Central memory CD4-positive, alpha-beta T cell (primary cell): Measurements from ENCODE around the gene MORN3.
"Not testable (repeated sequence)": the region's sequence is repeated elsewhere in the genome, so short reads cannot be mapped to it uniquely, and the experiment has no call there.

Experiments
- DNase-seq: peaks from one replicate; pipeline ENCODE4 v3.0.0; 2022

MORN3 gene

DNA sequence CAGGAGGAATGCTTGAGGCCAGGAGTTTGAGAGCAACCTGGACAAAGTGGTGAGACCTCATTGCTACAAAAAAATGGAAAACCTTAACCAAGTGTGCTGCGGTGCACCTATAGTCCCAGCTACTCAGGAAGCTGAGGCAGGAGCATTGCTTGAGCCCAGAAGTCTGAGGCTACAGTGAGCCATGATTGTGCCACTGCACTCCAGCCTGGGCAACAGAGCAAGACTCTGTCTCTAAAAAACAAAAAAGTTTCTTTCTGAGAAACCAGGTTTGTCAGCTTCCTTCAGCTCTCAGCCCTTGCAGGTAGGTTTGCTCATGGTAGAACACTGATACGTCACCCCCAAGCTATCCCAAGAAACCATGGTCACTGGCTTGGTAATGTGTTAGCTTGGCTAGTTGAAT lies 20.0 kb upstream of the MORN3 start:
- no peak for DNase-seq

DNA sequence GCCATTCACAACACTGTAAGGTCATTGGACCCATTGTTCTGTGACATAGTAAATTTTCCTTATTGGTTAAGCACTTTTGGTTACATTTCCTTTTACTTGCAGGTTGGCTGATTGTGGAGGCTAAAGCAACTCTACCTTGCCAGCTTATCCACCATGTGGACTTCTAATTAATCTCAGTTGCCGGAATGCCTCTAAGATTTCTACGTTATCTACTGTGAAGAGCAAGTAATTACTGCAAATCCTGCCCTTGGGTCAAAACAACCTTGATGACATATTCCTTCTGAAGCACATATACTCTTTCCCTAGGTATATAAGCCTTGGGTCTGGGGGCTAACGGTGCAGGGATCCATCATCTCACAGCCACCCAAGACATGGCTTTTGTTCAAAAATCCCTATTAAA lies 19.5 kb upstream of the MORN3 start:
- no peak for DNase-seq

DNA sequence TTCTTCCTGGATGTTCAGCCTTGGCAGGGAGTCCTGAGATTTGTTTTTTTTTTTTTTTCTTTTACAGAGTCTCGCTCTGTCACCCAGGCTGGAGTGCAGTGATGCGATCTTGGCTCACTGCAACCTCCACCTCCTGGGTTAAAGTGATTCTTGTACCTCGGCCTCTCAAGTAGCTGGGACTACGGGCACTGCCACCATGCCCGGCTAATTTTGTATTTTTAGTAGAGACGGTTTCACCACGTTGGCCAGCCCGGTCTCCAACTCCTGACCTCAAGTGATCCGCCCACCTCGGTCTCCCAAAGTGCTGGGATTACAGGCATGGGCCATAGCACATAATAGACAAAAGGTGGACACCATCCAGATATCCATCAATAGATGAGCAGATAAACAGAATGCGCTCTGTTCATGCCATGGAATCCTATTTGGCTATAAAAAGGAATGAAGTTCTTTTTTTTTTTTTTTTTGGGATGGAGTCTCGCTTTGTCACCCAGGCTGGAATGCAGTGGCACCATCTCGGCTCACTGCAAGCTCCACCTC lies 10.3 kb upstream of the MORN3 start:
- not testable (repeated sequence) for DNase-seq

GRCh38 chr12:121678716-121679300 lies 9.4 kb upstream of the MORN3 start:
- DNase-seq, result no peak

- DNase-seq, result no peak
These were observed 8.9 kb upstream of the MORN3 start for GRCh38 chr12:121678305-121678704.

DNA sequence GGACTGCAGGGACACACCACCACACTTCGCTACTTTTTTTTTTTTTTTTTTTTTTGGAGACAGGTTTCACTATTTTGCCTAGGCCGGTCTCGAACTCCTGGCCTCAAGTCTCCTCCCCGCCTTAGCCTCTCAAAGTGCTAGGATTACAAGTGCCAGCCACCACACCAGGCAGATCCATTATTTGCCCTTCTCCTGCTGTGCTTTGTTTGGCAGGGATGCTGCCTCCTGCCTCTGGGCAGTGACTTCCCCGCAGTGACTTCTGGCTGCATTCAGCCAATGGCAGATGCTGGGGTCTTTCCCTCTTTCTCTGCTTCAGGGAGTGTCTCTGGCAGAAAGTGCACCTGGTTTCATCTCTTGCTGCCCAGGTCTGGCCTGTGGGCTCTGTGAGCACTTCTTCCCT lies 6.7 kb upstream of the MORN3 start:
- no peak for DNase-seq

- no peak for DNase-seq
These were observed 3.6 kb upstream of the MORN3 start for GRCh38 chr12:121673013-121673511.

DNA sequence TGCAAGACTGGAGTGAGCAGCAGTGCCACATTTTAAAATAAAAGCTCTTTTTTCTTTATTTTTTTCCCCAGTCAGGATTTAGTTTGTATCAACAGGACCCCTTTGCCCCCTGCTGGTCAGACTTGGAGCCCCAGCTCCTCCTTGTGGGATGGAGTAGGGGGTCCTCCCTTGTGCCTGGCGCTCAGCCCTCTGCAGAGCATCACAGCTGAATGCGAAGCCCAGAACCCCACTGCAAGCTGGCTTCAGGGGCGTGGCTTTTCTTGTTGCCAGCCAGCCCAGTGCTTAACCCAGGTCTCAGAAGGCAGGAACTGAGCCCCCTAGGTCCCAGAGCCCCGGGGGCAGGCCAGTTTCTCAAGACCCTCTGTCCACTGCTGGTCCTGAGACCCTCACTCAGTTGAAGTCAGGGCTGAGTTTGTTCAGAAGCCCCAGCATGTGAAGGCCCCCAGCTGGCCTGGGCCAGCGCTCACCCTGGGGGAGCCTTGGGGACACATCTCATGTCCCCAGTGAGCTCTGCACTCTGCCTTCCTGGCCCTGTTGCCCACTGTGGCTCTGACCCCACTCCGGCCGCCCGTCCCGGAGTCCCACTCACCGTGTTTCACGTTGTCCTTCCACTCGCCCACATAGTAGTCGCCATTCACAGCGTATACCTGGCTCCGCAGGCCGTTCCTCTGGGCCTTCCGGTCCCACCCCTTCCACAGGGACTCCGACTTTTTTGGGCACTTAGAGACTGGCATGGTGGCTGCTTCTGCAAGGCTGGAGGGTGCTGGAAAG lies 519 bp downstream of the MORN3 start:
- peak; percentile 37 for DNase-seq

DNA sequence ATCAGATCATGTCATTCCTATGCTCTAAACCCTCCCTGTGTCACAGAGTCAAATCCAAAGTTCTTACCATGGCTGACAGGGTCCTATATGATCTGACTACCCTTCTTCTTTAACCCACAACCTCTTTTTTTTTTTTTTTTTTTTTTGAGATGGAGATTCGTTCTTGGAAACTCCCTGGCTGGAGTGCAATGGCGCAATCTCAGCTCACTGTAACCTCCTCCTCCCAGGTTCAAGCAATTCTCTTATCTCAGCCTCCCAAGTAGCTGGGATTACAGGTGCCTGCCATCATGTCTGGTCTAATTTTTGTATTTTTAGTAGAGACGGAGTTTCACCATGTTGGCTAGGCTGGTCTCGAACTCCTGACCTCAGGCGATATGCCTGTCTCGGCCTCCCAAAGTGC lies 2.6 kb downstream of the MORN3 start:
- DNase-seq, result not testable (repeated sequence)

DNA sequence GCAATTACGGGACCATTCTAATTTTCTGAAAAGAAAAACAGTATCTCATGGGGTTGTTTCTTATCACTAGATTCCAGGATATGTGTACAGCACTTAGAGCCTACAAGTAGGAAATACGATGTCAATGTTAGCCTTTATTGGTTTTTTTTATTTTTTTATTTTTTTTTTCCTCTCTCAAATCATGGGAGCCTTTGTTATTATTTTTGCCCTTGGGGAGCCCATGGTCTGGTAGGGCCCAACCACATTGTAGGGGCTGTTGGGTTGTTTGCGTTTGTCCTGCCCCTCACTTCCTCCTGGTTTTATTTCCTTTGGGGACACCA lies 5.9 kb downstream of the MORN3 start:
- DNase-seq, result no peak

DNA sequence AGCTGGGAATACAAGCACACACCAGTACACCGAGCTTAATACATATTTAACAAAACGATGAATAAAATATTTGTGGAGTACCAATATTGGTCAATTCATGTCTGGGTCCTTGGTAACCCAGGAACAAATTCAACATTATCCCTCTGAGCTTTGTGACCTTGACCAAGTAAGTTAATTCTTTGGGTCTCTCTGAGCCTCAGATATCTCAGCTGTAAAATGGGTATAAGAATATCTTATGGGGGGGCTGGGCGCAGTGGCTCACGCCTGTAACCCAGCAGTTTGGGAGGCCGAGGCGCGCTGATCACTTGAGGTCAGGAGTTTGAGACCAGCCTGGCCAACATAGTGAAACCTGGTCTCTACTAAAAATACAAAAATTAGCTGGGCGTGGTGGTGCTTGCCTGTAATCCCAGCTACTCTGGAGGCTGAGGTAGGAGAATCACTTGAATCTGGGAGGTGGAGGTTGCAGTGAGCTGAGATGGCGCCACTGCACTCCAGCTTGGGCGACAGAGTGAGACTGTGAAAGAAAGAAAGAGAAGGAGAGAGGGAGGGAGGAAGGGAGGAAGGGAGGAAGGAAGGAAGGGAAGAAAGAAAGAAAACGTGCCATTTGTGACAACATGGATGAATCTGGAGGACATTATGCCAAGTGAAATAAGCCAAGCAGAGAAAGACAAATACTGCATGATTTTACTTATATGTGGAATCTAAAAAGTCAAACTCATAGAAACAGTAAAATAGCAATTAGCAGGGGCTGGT lies 7.9 kb downstream of the MORN3 start:
- not testable (repeated sequence) for DNase-seq

- no peak for DNase-seq
These were observed 12.0 kb downstream of the MORN3 start for GRCh38 chr12:121657305-121658008.

GRCh38 chr12:121656122-121656521 lies 13.3 kb downstream of the MORN3 start:
- DNase-seq, result no peak

- no peak for DNase-seq
These were observed 15.5 kb downstream of the MORN3 start for GRCh38 chr12:121653999-121654398.

- no peak for DNase-seq
These were observed 16.5 kb downstream of the MORN3 start for GRCh38 chr12:121652767-121653497.

- no peak for DNase-seq
These were observed 18.1 kb downstream of the MORN3 start for GRCh38 chr12:121651320-121651719.

GRCh38 chr12:121649819-121650353 lies 19.6 kb downstream of the MORN3 start:
- DNase-seq, result peak; percentile 48

DNA sequence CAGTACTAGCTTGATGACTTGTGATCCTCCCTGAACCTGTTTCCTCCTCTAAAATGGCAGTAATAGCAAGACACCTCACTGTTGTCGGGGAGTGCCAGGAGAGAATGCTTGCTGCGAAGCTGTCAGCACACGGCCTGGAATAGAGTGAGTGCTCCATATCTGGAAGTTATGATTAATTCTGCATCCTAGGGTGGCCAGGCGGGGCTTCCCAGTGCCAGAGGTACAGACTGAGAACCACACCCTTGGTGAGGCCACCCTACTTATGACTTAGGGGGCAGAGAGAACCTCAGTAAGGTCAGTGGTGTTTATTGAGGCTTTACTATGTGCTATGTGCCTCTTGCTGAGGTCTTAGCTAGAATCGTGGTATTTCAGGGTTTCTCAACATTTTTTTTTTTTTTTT lies 20.1 kb downstream of the MORN3 start:
- no peak for DNase-seq

GRCh38 chr12:121648458-121649028 lies 20.9 kb downstream of the MORN3 start:
- no peak for DNase-seq

GRCh38 chr12:121641343-121641630 lies 28.2 kb downstream of the MORN3 start:
- DNase-seq, result no peak

- DNase-seq, result no peak
These were observed 30.9 kb downstream of the MORN3 start for GRCh38 chr12:121638298-121639202.
